GM12878 (cell line): ENCODE results near the gene ESPNL. TPM values are rescaled to one million over a fixed set of nuclear protein-coding genes. Genes with fewer than 3 reads are reported as not detected.

Experiments used
- ATAC-seq: fragments of 200-7000 bp; cut with Tn5 transposase; 3 replicates; pipeline ENCODE4 v1.9.1; 2020; ENCODE audit warnings: mild to moderate bottlenecking, moderate library complexity
- BruUV-seq: library from RNA; stranded (reverse); fragments of 400-500 nt; replicated peaks from 2 replicates; lab custom pipeline; 2021; lab: Mats Ljungman, UMichigan
- CTCF ChIA-PET: fragments of 300-600 bp; sonication (Branson Sonifier 250); formaldehyde crosslinking; extraction: SDS; loops from one replicate; lab custom pipeline; 2021; ENCODE audit warnings: inconsistent platforms; lab: Yijun Ruan, JAX
- POLR2A ChIA-PET: fragments of 350-600 bp; formaldehyde crosslinking; extraction: SDS; loops from one replicate; lab custom pipeline; 2021; ENCODE audit warnings: inconsistent platforms; lab: Charles Lee
- RAD21 ChIA-PET: fragments of 300-600 bp; sonication (Branson Sonifier 250); formaldehyde crosslinking; loops from one replicate; lab custom pipeline; 2023; ENCODE audit warnings: antibody characterized with exemption; ENCODE audit not compliant: unreplicated experiment; lab: Charles Lee
- SMC1A ChIA-PET: fragments of 300-600 bp; sonication (Branson Sonifier 250); formaldehyde crosslinking; loops from one replicate; lab custom pipeline; 2023; ENCODE audit not compliant: unreplicated experiment, uncharacterized antibody; lab: Charles Lee
- DNase-seq: peaks from one replicate; pipeline ENCODE4 v3.0.0-alpha.2; 2011; ENCODE audit warnings: low read depth, low spot score
- FAIRE-seq: peaks from 3 replicates; lab custom pipeline; 2011; peaks lifted over from hg19 to GRCh38; lab: Jason Lieb, UNC
- H2AFZ ChIP-seq: 2 replicates; pipeline ENCODE4 v1.6.0; 2011; ENCODE audit warnings: low read depth, low read length, control low read depth; ENCODE audit not compliant: control insufficient read depth
- H3K27ac ChIP-seq: 2 replicates; pipeline ENCODE4 v1.5.1; 2011; ENCODE audit warnings: control low read depth; ENCODE audit not compliant: control insufficient read depth, insufficient read depth
- H3K27me3 ChIP-seq, 2 experiments: replicated peaks in 1 of 2; 2 replicates each; pipeline versions ENCODE4 v1.6.0 to v1.6.1; 2011; ENCODE audit warnings: low read length in 1 of 2; ENCODE audit not compliant: control insufficient read depth in 2 of 2, insufficient read depth in 2 of 2
- H3K36me3 ChIP-seq, 2 experiments: 2 replicates each; pipeline ENCODE4 v1.5.1; 2011; ENCODE audit warnings: low read length in 1 of 2; ENCODE audit not compliant: control insufficient read depth in 2 of 2, insufficient read depth in 2 of 2
- H3K4me1 ChIP-seq: 2 replicates; pipeline ENCODE4 v1.6.1; 2011; ENCODE audit warnings: mild to moderate bottlenecking, low read length, moderate library complexity, mixed read lengths; ENCODE audit not compliant: control insufficient read depth, insufficient read depth
- H3K4me2 ChIP-seq: 2 replicates; pipeline ENCODE4 v1.6.0; 2011; ENCODE audit warnings: control low read depth; ENCODE audit not compliant: control insufficient read depth, insufficient read depth
- H3K4me3 ChIP-seq: fragments of 200-600 bp; sonication (generic); 2 replicates; pipeline ENCODE4 v1.5.1; 2016
- H3K79me2 ChIP-seq: 2 replicates; pipeline ENCODE4 v1.6.0; 2011; ENCODE audit warnings: low read length; ENCODE audit not compliant: control insufficient read depth, insufficient read depth
- H3K9ac ChIP-seq: 2 replicates; pipeline ENCODE4 v1.8.0; 2011; ENCODE audit warnings: low read length, control low read depth, mixed read lengths; ENCODE audit not compliant: control insufficient read depth, insufficient read depth
- H3K9me3 ChIP-seq: replicated peaks from 3 replicates; pipeline ENCODE4 v1.5.1; 2011; ENCODE audit warnings: mild to moderate bottlenecking, low read length; ENCODE audit not compliant: control insufficient read depth, insufficient read depth
- H4K20me1 ChIP-seq: 2 replicates; pipeline ENCODE4 v1.6.0; 2011; ENCODE audit not compliant: control insufficient read depth, insufficient read depth
- BACH1 ChIP-seq: fragments of 450-650 bp; IDR thresholded peaks from 2 replicates; pipeline ENCODE4 v1.6.1; 2017; ENCODE audit warnings: mild to moderate bottlenecking, borderline replicate concordance
- BCLAF1 ChIP-seq: fragments of 450-650 bp; IDR thresholded peaks from 2 replicates; pipeline ENCODE4 v1.6.1; 2017; ENCODE audit warnings: antibody characterized with exemption, mild to moderate bottlenecking, moderate library complexity
- IRF3 ChIP-seq: fragments of 450-650 bp; IDR thresholded peaks from 2 replicates; pipeline ENCODE4 v1.6.1; 2014; ENCODE audit warnings: mild to moderate bottlenecking
- MAX ChIP-seq: IDR thresholded peaks from 2 replicates; pipeline ENCODE4 v1.6.1; 2012; ENCODE audit warnings: low read depth, low read length, improper control_type of control experiment
- NR2C1 ChIP-seq: fragments of 450-650 bp; IDR thresholded peaks from 2 replicates; pipeline ENCODE4 v1.6.1; 2017; ENCODE audit warnings: antibody characterized with exemption, mild to moderate bottlenecking, moderate library complexity
- POU2F2 ChIP-seq: IDR thresholded peaks from 3 replicates; pipeline ENCODE4 v1.6.1; 2011; ENCODE audit warnings: low read depth, mild to moderate bottlenecking, low read length, borderline replicate concordance
- PRDM15 ChIP-seq: fragments of 450-650 bp; formaldehyde crosslinking; IDR thresholded peaks from 2 replicates; pipeline ENCODE4 v1.4.0; 2020; ENCODE audit warnings: mild to moderate bottlenecking, moderate library complexity
- ZNF207 ChIP-seq: fragments of 450-650 bp; IDR thresholded peaks from 2 replicates; pipeline ENCODE4 v1.6.1; 2014; ENCODE audit warnings: antibody characterized with exemption, mild to moderate bottlenecking, borderline replicate concordance
- WGBS: methylation state at CpG from one replicate; pipeline ENCODE4 v1.1.6; 2016; ENCODE audit warnings: low lambda C conversion rate; ENCODE audit not compliant: insufficient replicate concordance, insufficient coverage; ENCODE audit errors: missing lambda C conversion rate; 5-methylcytosine and 5-hydroxymethylcytosine counted together
- in situ Hi-C: fragments of 300-500 bp; cut with MboI; formaldehyde crosslinking; loops from 9 replicates; pipeline ENCODE4 v1.14.3; 2018; ENCODE audit warnings: mixed read lengths
- intact Hi-C: fragments of 100-400 bp; cut with micrococcal nuclease; formaldehyde crosslinking; loops from one replicate; pipeline ENCODE4 v1.14.2; 2022; ENCODE audit not compliant: unreplicated experiment
- polyA plus RNA-seq, 11 experiments: library from polyadenylated mRNA; depleted of rRNA in 4 of 11; unstranded in 6 of 11; stranded (reverse) in 5 of 11; fragments of >200 nt; fragmentation: Nextera tagmentation in 4 of 11; fragmentation: Illumina TruSeq in 1 of 11; extraction: Ambion mirVana in 4 of 11; extraction: Trizol in 1 of 11; gene quantifications; 1 replicate in 1 of 11; 2 replicates in 10 of 11; pipeline versions ENCODE4 v1.2.1 to v1.2.3, GENCODE V29; 2011 to 2016; ENCODE audit warnings: inconsistent platforms in 2 of 11, missing spikeins in 2 of 11, low read depth in 1 of 11
- total RNA-seq, 4 experiments: library from RNA; depleted of rRNA in 3 of 4; stranded (reverse); fragments of >200 nt in 3 of 4; fragmentation: Illumina TruSeq in 1 of 4; extraction: Trizol in 1 of 4; gene quantifications; 2 replicates each; pipeline versions ENCODE4 v1.2.1 to v1.2.3, GENCODE V29; 2013 to 2021

ESPNL gene
- total and polyA plus RNA-seq, 10 of the 15 experiments (the other 5 are each of a cell fraction or from before 2014, with no cell fraction given) = 0.05 to 0.94 (median 0.36) TPM; not detected in 3

- H3K79me2 ChIP-seq = no peaks in the 10 kb centered on the region
- no peaks in the 10 kb centered on the region for H3K4me1 ChIP-seq
- in situ Hi-C loops (no loop called here), intact Hi-C loops (no loop called here)
- no peak for FAIRE-seq
- no peak for DNase-seq
- no peak overlapping the region for H3K4me3 ChIP-seq
- 100% methylated on average over 1 of the region's 1 CpG for WGBS
- no peak overlapping the region for H2AFZ ChIP-seq
- no peaks in the 10 kb centered on the region for H4K20me1 ChIP-seq
- peaks cover under 1% of the 10 kb centered on the region; the same call in 1 of the 3 replicates for H3K9me3 ChIP-seq
- peaks cover 9 to 15% of the 10 kb centered on the region in 2 experiments for H3K36me3 ChIP-seq
- ChIA-PET SMC1A (no interaction called here), RAD21 (interaction anchor here (1.0 to 1.4 kb wide), 5 partner anchors 9 to 57 kb away, joined by 3 to 6 read pairs (median 3); no protein-coding TSS in a partner anchor), POLR2A (interaction anchor here (1.1 kb wide), 1 partner anchor 9 kb away, joined by 6 read pairs; no protein-coding TSS in a partner anchor), CTCF (interaction anchor here (0.6 to 1.1 kb wide), 2 partner anchors 52 to 98 kb away, joined by 3 to 5 read pairs; no protein-coding TSS in a partner anchor)
- H3K27ac ChIP-seq = no peak overlapping the region
- no peak overlapping the region for H3K4me2 ChIP-seq
- TF ChIP-seq PRDM15 (CRISPR knock-in tag) (no peak), ZNF207 (no peak), POU2F2 (no peak), BACH1 (no peak), NR2C1 (no peak), MAX (no peak), BCLAF1 (no peak), IRF3 (no peak)
- H3K27me3 ChIP-seq = no peaks in the 10 kb centered on the region
- BruUV-seq = no TSS peak
- no peak overlapping the region for H3K9ac ChIP-seq
- ATAC-seq = peak; percentile 15; the same call in 1 of the 3 replicates
These were observed 22.8 kb upstream of the ESPNL start for GRCh38 chr2:238077292-238077691.
